Measurements from ENCODE around the gene MCF2L.

MCF2L gene

DNA sequence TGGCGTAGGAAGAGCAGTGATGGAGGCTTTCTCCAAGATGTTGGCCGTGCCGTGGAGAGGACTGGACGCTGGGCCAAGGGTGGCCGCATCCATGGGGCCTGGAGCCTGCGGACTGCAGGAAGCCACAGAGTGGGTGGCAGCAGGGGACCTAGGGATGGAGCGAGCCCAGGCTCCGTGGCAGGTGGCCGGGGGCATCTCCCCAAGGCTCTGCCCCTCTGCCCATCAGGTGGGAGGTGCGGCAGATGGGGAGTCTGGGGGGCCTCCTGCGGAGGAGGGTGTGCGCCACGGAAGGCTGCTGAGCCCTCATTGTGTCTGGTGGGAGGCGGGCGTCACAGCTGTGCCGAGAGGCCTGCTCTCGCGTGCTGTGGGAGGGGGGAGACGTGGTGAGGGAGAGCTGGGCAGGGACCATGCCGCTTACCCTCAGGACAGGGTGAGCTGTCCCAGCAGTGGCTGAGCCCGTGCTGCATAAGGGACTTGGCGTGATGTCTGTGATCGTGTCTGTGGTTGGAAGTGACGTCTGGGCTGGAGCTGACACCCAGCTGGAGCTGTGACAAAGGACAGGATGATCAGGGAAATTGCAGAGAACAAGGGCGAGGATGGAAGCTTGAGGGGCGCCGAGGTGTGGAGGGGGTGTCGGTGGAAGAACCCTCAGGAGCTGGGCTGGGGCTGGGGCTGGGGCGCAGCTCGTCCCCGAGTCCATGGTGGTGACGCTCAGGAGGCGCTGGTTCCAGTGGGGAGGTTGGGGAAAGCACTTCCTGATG lies 13.4 kb downstream of the MCF2L start:
- no peak for DNase-seq

DNA sequence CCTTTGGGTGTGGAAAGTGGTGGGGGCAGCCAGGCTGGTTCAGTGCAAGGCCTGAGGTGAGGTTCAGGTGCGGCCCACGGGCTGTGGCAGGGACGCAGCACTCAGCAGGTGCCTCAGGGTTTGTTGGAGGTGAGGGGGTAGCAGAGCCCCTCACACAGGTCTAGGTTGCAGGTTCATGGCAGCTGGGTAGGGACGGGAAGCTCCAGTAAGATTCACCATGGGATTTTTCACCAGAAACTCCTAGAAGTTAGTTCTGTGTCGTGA lies 14.0 kb downstream of the MCF2L start:
- DNase-seq: no peak

- no peak for DNase-seq
Measured at GRCh38 chr13:112983428-112984196, 14.6 kb downstream of the MCF2L start.

DNA sequence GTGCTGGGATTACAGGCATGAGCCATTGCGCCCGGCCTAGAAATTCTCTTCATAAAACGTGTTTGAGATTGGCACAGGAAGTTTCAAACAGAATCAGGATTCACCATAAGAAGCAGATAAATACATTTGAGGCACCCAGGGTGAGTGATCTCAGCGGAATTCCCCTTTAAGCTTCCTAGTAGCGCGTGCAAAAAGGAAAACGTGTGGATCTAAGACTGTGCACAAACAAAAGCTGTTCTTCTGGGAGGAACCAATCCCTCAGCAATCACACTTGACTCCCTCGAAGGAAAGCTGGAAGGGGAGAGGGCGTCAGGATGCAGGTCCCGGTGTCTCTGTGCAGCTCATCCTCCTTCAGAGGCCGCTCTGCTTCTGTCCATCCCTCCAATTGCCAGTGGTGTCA lies 15.5 kb downstream of the MCF2L start:
- DNase-seq: no peak

- DNase-seq: no peak
Measured at GRCh38 chr13:112984954-112985802, 16.2 kb downstream of the MCF2L start.

DNA sequence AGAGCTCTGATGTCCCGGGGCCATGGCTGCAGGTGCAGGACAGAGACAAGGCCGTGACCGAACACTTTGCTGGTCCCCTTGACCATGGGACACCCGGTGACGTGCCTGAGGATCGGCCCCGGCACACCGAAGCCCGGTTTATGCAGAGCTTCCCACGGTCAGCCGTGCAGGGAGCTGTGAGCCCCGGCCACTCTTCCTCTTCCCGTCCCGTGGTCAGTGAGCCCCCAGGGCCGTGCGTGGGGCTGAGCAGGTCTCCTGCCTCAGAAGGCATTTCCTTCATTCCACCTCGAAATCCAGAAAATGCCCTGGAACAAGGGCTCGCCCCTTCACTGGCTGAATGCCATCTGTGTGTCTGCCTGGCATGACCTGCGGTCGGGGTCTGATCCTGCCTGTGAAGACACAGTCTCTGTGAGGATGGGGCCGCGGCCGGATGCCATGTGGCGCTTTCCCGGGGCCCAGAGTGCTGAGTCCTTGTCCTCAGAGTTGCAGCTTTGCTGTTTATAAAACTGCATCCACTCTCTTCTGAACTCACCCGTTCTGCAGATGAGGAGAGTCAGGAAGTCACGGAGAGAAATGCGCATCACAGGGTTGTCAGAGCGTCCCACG lies 16.9 kb downstream of the MCF2L start:
- DNase-seq: no peak

DNA sequence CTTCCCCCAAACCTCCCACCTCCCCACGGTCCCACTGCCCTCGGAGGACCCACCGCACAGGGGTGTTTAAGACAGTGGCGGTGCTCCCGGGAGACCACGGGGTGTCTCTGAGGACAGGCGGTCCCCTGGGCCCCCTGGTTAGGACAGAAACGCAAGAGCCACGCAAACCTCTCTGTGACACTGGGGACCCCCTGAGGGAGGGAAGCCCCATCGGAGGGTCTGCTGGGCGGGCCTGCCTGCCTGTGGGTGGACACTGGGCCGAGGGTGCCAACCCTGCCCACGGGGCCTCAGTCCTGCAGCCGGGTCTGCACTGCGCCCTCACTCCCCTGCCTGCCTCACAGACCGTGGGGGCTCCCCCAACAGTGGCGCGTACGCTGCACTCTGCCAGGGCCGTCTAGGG lies 17.5 kb downstream of the MCF2L start:
- no peak for DNase-seq

DNA sequence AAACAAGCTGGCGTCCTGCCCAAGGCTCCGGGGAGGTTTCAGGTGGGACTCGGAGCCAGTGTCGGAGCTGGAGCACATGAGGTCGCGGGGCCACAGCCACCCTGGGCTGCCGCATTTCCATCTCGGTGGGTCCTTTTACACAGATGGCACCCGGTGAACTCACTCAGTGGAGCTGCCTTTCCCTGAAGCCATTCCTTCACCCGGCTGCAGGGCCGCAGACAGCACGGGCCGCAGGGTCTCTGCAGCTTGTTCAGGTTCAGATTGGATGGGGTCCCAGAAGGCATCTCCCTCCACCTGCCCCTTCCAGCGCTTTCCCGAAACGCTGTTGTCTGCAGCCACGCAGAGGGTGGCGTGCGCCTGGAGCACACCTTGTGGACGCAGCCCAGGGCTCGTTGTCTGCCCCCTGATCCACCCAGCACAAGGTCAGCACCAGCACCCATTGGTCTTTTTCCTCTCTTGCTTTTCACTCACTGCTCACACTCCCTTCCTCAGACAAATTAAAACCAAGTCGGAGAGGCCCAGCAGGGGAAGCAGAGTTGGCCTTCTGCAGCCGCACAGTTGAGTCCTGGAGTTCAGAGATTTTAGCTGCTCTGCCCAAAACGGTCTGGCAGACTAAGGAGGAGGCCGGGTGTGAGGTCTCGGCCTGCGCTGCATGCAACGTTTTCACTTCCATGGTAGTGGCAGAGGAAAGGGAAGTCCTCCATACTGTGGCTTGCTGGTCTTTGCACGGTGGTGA lies 18.1 kb downstream of the MCF2L start:
- DNase-seq: no peak

DNA sequence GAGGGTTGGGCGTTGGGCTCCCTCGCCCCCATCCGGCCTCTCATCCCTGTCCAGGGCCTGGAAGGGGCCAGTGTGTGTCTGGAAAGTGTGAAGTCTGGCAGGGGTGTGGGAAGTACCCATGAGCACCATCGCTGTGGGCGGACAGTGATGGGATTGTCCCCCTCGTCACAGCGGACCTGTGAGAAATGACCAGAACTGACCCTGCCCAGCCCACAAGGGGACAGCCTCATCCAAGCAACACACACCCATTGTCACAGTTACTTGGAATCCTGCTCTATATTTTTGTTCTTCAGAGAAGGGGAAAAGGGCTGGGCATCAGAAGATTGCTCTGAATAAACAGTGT lies 18.6 kb downstream of the MCF2L start:
- no peak for DNase-seq

GRCh38 chr13:112990783-112991182 lies 21.8 kb downstream of the MCF2L start:
- no peak for DNase-seq

DNA sequence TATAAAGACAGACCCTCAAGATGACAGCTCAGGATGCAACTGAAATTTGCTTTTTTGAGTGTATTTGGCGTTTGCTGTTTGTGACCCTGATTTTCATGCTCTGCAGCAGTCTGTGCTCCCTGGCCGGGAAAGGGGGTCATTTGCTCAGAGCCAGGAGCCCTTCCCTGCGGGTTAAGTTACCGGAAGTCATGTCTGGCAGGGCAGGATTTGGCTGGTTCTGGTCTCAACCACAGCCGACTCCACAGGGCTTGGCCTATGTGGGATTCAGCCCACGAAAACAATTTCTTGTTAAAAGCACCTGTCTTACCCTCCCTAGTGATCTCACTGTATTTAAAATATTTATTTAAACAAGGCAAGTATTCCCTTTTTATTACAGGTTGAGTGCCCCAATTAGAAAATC lies 22.6 kb downstream of the MCF2L start:
- no peak for DNase-seq

DNA sequence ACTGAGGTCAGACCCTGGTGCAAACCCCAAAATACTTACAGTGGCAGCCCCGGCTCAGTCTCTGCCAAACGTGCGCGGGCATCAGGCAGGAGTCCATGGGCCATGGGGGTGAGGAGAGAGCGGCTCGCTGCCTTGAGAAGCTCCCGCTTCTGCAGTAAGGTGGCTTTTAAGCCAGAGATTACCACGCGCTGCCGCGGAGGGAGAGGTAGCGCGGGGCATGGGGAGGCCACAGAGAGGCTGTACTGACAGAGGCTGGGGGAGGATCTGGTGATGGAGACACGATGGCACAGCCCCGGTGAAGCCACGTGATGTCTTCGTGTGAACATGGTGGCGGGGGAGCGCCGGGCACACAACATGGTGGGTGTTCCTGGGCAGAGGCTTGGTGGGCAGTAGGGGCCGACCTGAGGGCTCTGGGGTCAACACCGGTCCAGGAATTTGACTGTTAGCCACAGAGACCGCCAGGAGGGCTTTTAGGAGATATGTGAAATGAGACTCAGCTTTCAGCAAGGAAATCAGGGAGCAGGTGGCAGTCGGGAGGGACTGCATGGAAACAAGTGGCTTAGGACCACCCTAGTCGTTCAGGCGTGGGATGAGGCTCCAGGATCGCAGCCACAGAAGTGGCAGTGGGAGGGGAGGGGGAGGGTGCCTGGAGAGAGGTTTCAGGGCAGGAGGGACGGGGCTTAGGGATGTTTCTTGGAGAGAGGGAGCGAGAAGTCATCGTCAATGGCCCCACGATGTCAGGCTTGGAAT lies 24.1 kb downstream of the MCF2L start:
- no peak for DNase-seq

GRCh38 chr13:112994084-112994780 lies 25.2 kb downstream of the MCF2L start:
- DNase-seq: no peak

DNA sequence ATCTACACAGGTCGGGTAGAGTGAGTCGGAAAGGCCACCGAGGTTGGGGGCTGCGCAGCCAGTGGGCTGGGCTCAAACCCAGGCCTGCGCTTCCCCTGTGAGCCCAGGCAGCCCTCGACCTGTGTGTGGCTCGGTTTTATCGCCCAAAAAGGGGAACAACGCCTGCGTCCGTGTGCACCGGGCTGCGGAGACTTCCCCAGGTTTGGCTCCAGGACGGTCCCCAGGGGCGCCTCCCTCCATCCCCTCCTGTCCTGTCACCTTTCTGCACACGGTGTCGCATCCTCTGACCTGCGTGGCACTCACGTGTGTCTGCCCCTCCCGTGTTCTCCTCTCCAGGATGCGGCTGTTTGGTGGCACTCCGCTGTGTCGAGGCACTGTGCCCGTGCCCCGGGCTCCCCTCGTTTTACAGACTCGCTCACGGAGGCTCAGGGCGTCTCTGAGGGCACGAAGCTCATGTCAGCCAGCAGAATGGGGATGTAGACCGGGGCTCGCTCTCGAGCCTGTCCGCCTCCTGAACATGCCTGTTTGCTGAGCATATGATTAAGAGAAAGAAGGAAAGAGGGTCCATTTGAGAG lies 25.9 kb downstream of the MCF2L start:
- DNase-seq: no peak

- no peak for DNase-seq
Measured at GRCh38 chr13:112995395-112996191, 26.6 kb downstream of the MCF2L start.

- DNase-seq: no peak
Measured at GRCh38 chr13:112996671-112997091, 27.7 kb downstream of the MCF2L start.

DNA sequence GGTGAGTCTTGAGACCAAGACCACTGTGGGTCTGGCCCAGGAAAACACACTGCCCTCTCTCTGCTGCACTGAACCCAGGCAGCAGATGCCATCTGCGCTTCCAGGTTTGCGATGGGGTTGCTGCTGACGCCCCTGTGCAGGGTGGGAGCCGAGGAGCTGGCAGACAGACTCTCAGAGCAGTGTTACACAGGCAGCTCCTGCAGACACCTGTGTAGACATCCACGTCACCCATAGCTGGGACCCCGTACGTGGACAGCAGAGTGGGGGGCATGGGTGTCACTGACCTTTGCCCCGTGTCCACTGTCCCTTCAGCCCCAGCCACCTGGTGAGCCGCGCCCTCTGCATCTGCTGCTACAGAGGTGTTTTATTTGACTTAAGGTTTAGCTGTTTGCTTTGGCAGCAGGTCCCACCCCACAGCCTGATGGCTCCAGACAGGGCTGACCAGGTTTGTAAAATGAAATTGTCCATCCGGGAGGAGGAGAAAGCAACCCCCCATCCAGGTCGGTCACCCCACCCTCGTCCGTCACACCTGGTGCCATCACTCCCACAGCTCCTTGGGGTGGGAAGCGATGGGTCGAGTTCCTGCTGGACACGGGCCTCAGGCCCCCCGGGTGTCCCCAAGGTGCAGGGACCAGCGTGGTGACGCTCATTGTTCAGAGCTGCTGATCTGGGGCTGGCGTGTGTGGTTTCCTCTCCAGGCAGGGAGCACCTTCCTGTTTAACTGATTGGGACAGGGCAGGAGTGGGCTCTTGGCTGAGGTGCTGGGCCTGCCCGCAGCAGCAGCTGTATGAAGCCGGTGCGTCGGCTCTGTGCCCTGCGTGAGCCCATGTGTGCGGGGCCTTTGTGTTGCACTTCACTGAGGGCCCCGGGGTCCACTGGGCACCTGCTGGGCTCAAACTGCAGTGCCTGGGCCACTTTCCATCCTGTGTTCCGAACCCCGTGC lies 28.4 kb downstream of the MCF2L start:
- no peak for DNase-seq

- no peak for DNase-seq
Measured at GRCh38 chr13:112998521-112999280, 29.7 kb downstream of the MCF2L start.

Measured in activated CD8-positive, alpha-beta memory T cell treated with anti-CD3 and anti-CD28 coated beads for 24 hours (primary cell).